Mesothelial cell of epicardium (in vitro differentiated cells): ENCODE data around the gene ALDH3B1. TPM values are rescaled to one million over a fixed set of nuclear protein-coding genes. Genes with fewer than 3 reads are reported as not detected.

Experiments used
- DNase-seq, 2 experiments: peaks; one replicate each; pipeline ENCODE4 v3.0.0; 2021; ENCODE audit warnings: low spot score in 2 of 2; ENCODE audit not compliant: unreplicated experiment in 2 of 2
- H3K27ac Mint-ChIP-seq: 2 replicates; pipeline ENCODE4 v1.8.0; 2021; ENCODE audit warnings: mixed read lengths
- H3K27me3 Mint-ChIP-seq: 2 replicates; pipeline ENCODE4 v1.8.0; 2021; ENCODE audit warnings: low read depth, mixed read lengths
- H3K36me3 Mint-ChIP-seq: 2 replicates; pipeline ENCODE4 v1.8.0; 2021; ENCODE audit warnings: mixed read lengths
- H3K4me1 Mint-ChIP-seq: 2 replicates; pipeline ENCODE4 v1.8.0; 2021; ENCODE audit warnings: mixed read lengths
- H3K4me3 Mint-ChIP-seq: 2 replicates; pipeline ENCODE4 v1.8.0; 2021; ENCODE audit warnings: mild to moderate bottlenecking, moderate library complexity, mixed read lengths
- H3K9me3 Mint-ChIP-seq: 2 replicates; pipeline ENCODE4 v1.8.0; 2021; ENCODE audit warnings: mixed read lengths
- CTCF ChIP-seq: fragments of 200-600 bp; sonication (generic); IDR thresholded peaks from one replicate; pipeline ENCODE4 v1.5.0; 2021; ENCODE audit warnings: antibody characterized with exemption; ENCODE audit not compliant: unreplicated experiment
- total RNA-seq: library from RNA; stranded (reverse); gene quantifications from 3 replicates; pipeline ENCODE4 v1.2.1, GENCODE V29; 2021

Gene ALDH3B1
- total RNA-seq, 1 donor from 2014 or later: 1.8 TPM

- H3K4me3 Mint-ChIP-seq: no peak overlapping the region
- TF ChIP-seq CTCF: no peak
- H3K27ac Mint-ChIP-seq: no peak overlapping the region
- H3K36me3 Mint-ChIP-seq: no peaks in the 10 kb centered on the region
- peaks cover 8% of the 10 kb centered on the region for H3K4me1 Mint-ChIP-seq
- no peaks in the 10 kb centered on the region for H3K9me3 Mint-ChIP-seq
- DNase-seq: no peak
- H3K27me3 Mint-ChIP-seq: no peaks in the 10 kb centered on the region
Observed at GRCh38 chr11:68041617-68042218, 31.6 kb downstream of the ALDH3B1 start.

- no peak for DNase-seq
- no peaks in the 10 kb centered on the region for H3K9me3 Mint-ChIP-seq
- H3K27ac Mint-ChIP-seq: no peak overlapping the region
- H3K4me1 Mint-ChIP-seq: peaks cover 8% of the 10 kb centered on the region
- no peaks in the 10 kb centered on the region for H3K27me3 Mint-ChIP-seq
- no peak for TF ChIP-seq CTCF
- no peaks in the 10 kb centered on the region for H3K36me3 Mint-ChIP-seq
- no peak overlapping the region for H3K4me3 Mint-ChIP-seq
Observed at GRCh38 chr11:68042219-68043028, 32.3 kb downstream of the ALDH3B1 start.

- no peak for DNase-seq
- no peak overlapping the region for H3K27ac Mint-ChIP-seq
Observed at GRCh38 chr11:68043029-68043348, 32.9 kb downstream of the ALDH3B1 start.

GRCh38 chr11:68043349-68044144 is 33.4 kb downstream of the ALDH3B1 start:
- H3K9me3 Mint-ChIP-seq: no peaks in the 10 kb centered on the region
- no peak overlapping the region for H3K27ac Mint-ChIP-seq
- peaks cover 8% of the 10 kb centered on the region for H3K4me1 Mint-ChIP-seq
- H3K36me3 Mint-ChIP-seq: no peaks in the 10 kb centered on the region
- no peak overlapping the region for H3K4me3 Mint-ChIP-seq
- no peaks in the 10 kb centered on the region for H3K27me3 Mint-ChIP-seq
- DNase-seq: no peak
- TF ChIP-seq CTCF: no peak

More at GRCh38 chr11:68043029-68043348, 32.9 kb downstream of the ALDH3B1 start:
- Mint-ChIP-seq H3K36me3 (no peaks in the 10 kb centered on the region), H3K9me3 (no peaks in the 10 kb centered on the region), H3K4me3 (no peak overlapping the region), H3K4me1 (peaks cover 8% of the 10 kb centered on the region), H3K27me3 (no peaks in the 10 kb centered on the region)
- TF ChIP-seq CTCF: no peak

- DNase-seq: no peak
- Mint-ChIP-seq H3K4me1 (peaks cover 8% of the 10 kb centered on the region), H3K27ac (no peak overlapping the region)
Observed at GRCh38 chr11:68044145-68044813, 34.2 kb downstream of the ALDH3B1 start.

More at GRCh38 chr11:68044145-68044813, 34.2 kb downstream of the ALDH3B1 start:
- Mint-ChIP-seq H3K9me3 (no peaks in the 10 kb centered on the region), H3K27me3 (no peaks in the 10 kb centered on the region), H3K4me3 (no peak overlapping the region), H3K36me3 (no peaks in the 10 kb centered on the region)
- TF ChIP-seq CTCF: no peak
